ENCODE results near the gene FFAR2. TPM values are rescaled to one million over a fixed set of nuclear protein-coding genes. Genes with fewer than 3 reads are reported as not detected.

Gene FFAR2
- total and polyA plus RNA-seq, 4 donors, result 0.15 to 2.0 (median 1.2) TPM; not detected in 1

- DNase-seq, result no peak
Measured at GRCh38 chr19:35407619-35408018, 40.4 kb upstream of the FFAR2 start.

GRCh38 chr19:35408284-35409171 lies 39.5 kb upstream of the FFAR2 start:
- no peaks in the 10 kb centered on the region for H3K4me1 ChIP-seq (ENCODE audit: control insufficient read depth in 1 of 2, insufficient read depth in 2 of 2, low read length in 2 of 2)
- no peaks in the 10 kb centered on the region for H3K27me3 ChIP-seq (ENCODE audit: control insufficient read depth in 1 of 2, insufficient read depth in 2 of 2, low read length in 1 of 2)
- ATAC-seq (ENCODE audit: low FRiP score) (no peak), DNase-seq (no peak)
- no peak overlapping the region for H3K4me3 ChIP-seq (ENCODE audit: low read length in 2 of 2)
- H3K9me3 ChIP-seq (ENCODE audit: control insufficient read depth, low read length), result peaks cover 2% of the 10 kb centered on the region
- WGBS, 2 donors, result 84 to 87% methylated on average over 13 of the region's 13 CpGs
- no peak overlapping the region for H3K27ac ChIP-seq (ENCODE audit: low read depth in 1 of 2, low read length in 2 of 2)
- intact Hi-C loops (cut with DNase I), result no loop called here
- no peaks in the 10 kb centered on the region for H3K36me3 ChIP-seq (ENCODE audit: control insufficient read depth in 1 of 2, insufficient read depth in 2 of 2, low read length in 1 of 2)

More at GRCh38 chr19:35407619-35408018, 40.4 kb upstream of the FFAR2 start:
- no peaks in the 10 kb centered on the region for H3K36me3 ChIP-seq (ENCODE audit: control insufficient read depth in 1 of 2, insufficient read depth in 2 of 2, low read length in 1 of 2)
- H3K27me3 ChIP-seq (ENCODE audit: control insufficient read depth in 1 of 2, insufficient read depth in 2 of 2, low read length in 1 of 2), result no peaks in the 10 kb centered on the region
- intact Hi-C loops (cut with DNase I), result no loop called here
- no peak overlapping the region for H3K27ac ChIP-seq (ENCODE audit: low read depth in 1 of 2, low read length in 2 of 2)
- H3K4me1 ChIP-seq (ENCODE audit: control insufficient read depth in 1 of 2, insufficient read depth in 2 of 2, low read length in 2 of 2), result no peaks in the 10 kb centered on the region
- WGBS, 2 donors, result 68 to 72% methylated on average over 6 of the region's 6 CpGs
- peaks cover 2% of the 10 kb centered on the region for H3K9me3 ChIP-seq (ENCODE audit: control insufficient read depth, low read length)
- ATAC-seq (ENCODE audit: low FRiP score), result no peak
- H3K4me3 ChIP-seq (ENCODE audit: low read length in 2 of 2), result no peak overlapping the region

- ATAC-seq (ENCODE audit: low FRiP score) (no peak), DNase-seq (no peak)
Measured at GRCh38 chr19:35409191-35409590, 38.9 kb upstream of the FFAR2 start.

GRCh38 chr19:35410487-35410886 lies 37.6 kb upstream of the FFAR2 start:
- Histone ChIP-seq H3K4me3 (ENCODE audit: low read length in 2 of 2) (no peak overlapping the region), H3K36me3 (ENCODE audit: control insufficient read depth in 1 of 2, insufficient read depth in 2 of 2, low read length in 1 of 2) (no peaks in the 10 kb centered on the region), H3K9me3 (ENCODE audit: control insufficient read depth, low read length) (peaks cover 2% of the 10 kb centered on the region), H3K27me3 (ENCODE audit: control insufficient read depth in 1 of 2, insufficient read depth in 2 of 2, low read length in 1 of 2) (no peaks in the 10 kb centered on the region), H3K4me1 (ENCODE audit: control insufficient read depth in 1 of 2, insufficient read depth in 2 of 2, low read length in 2 of 2) (no peaks in the 10 kb centered on the region), H3K27ac (ENCODE audit: low read depth in 1 of 2, low read length in 2 of 2) (no peak overlapping the region)
- intact Hi-C loops (cut with DNase I), result no loop called here
- WGBS, 2 donors, result 71 to 72% methylated on average over 5 of the region's 5 CpGs
- ATAC-seq (ENCODE audit: low FRiP score), result no peak
- no peak for DNase-seq

More at GRCh38 chr19:35409191-35409590, 38.9 kb upstream of the FFAR2 start:
- 84 to 86% methylated on average over 5 of the region's 5 CpGs for WGBS, 2 donors
- Histone ChIP-seq H3K4me3 (ENCODE audit: low read length in 2 of 2) (no peak overlapping the region), H3K36me3 (ENCODE audit: control insufficient read depth in 1 of 2, insufficient read depth in 2 of 2, low read length in 1 of 2) (no peaks in the 10 kb centered on the region), H3K27ac (ENCODE audit: low read depth in 1 of 2, low read length in 2 of 2) (no peak overlapping the region), H3K27me3 (ENCODE audit: control insufficient read depth in 1 of 2, insufficient read depth in 2 of 2, low read length in 1 of 2) (no peaks in the 10 kb centered on the region), H3K4me1 (ENCODE audit: control insufficient read depth in 1 of 2, insufficient read depth in 2 of 2, low read length in 2 of 2) (no peaks in the 10 kb centered on the region), H3K9me3 (ENCODE audit: control insufficient read depth, low read length) (peaks cover 2% of the 10 kb centered on the region)
- intact Hi-C loops (cut with DNase I), result no loop called here

- no peaks in the 10 kb centered on the region for H3K9me3 ChIP-seq (ENCODE audit: control insufficient read depth, low read length)
- no peak overlapping the region for H3K27ac ChIP-seq (ENCODE audit: low read depth in 1 of 2, low read length in 2 of 2)
- no peaks in the 10 kb centered on the region for H3K4me1 ChIP-seq (ENCODE audit: control insufficient read depth in 1 of 2, insufficient read depth in 2 of 2, low read length in 2 of 2)
- DNase-seq (peak in 1 of 2 donors; percentile 20), ATAC-seq (ENCODE audit: low FRiP score) (no peak)
- intact Hi-C loops (cut with DNase I), result no loop called here
- H3K36me3 ChIP-seq (ENCODE audit: control insufficient read depth in 1 of 2, insufficient read depth in 2 of 2, low read length in 1 of 2), result no peaks in the 10 kb centered on the region
- H3K27me3 ChIP-seq (ENCODE audit: control insufficient read depth in 1 of 2, insufficient read depth in 2 of 2, low read length in 1 of 2), result no peaks in the 10 kb centered on the region
- no peak overlapping the region for H3K4me3 ChIP-seq (ENCODE audit: low read length in 2 of 2)
- 80 to 83% methylated on average over 3 of the region's 3 CpGs for WGBS, 2 donors
Measured at GRCh38 chr19:35414442-35414841, 33.6 kb upstream of the FFAR2 start.

GRCh38 chr19:35416331-35416730 lies 31.7 kb upstream of the FFAR2 start:
- Histone ChIP-seq H3K4me1 (ENCODE audit: control insufficient read depth in 1 of 2, insufficient read depth in 2 of 2, low read length in 2 of 2) (no peaks in the 10 kb centered on the region), H3K27me3 (ENCODE audit: control insufficient read depth in 1 of 2, insufficient read depth in 2 of 2, low read length in 1 of 2) (no peaks in the 10 kb centered on the region), H3K27ac (ENCODE audit: low read depth in 1 of 2, low read length in 2 of 2) (no peak overlapping the region), H3K9me3 (ENCODE audit: control insufficient read depth, low read length) (peaks cover 2% of the 10 kb centered on the region), H3K4me3 (ENCODE audit: low read length in 2 of 2) (no peak overlapping the region), H3K36me3 (ENCODE audit: control insufficient read depth in 1 of 2, insufficient read depth in 2 of 2, low read length in 1 of 2) (no peaks in the 10 kb centered on the region)
- DNase-seq (peak in 1 of 2 donors; percentile 54), ATAC-seq (ENCODE audit: low FRiP score) (no peak)
- intact Hi-C loops (cut with DNase I), result no loop called here
- WGBS, 2 donors, result 68 to 72% methylated on average over 7 of the region's 7 CpGs

- ATAC-seq (ENCODE audit: low FRiP score) (no peak), DNase-seq (peak in 1 of 2 donors; percentile 5)
- Histone ChIP-seq H3K4me1 (ENCODE audit: control insufficient read depth in 1 of 2, insufficient read depth in 2 of 2, low read length in 2 of 2) (no peaks in the 10 kb centered on the region), H3K9me3 (ENCODE audit: control insufficient read depth, low read length) (peaks cover 2% of the 10 kb centered on the region), H3K27ac (ENCODE audit: low read depth in 1 of 2, low read length in 2 of 2) (no peak overlapping the region), H3K4me3 (ENCODE audit: low read length in 2 of 2) (no peak overlapping the region), H3K27me3 (ENCODE audit: control insufficient read depth in 1 of 2, insufficient read depth in 2 of 2, low read length in 1 of 2) (no peaks in the 10 kb centered on the region), H3K36me3 (ENCODE audit: control insufficient read depth in 1 of 2, insufficient read depth in 2 of 2, low read length in 1 of 2) (no peaks in the 10 kb centered on the region)
- 80 to 92% methylated on average over 2 of the region's 2 CpGs for WGBS, 2 donors
- intact Hi-C loops (cut with DNase I), result no loop called here
Measured at GRCh38 chr19:35417278-35417677, 30.8 kb upstream of the FFAR2 start.

GRCh38 chr19:35417713-35418534 lies 30.1 kb upstream of the FFAR2 start:
- no peak overlapping the region for H3K27ac ChIP-seq (ENCODE audit: low read depth in 1 of 2, low read length in 2 of 2)
- no peaks in the 10 kb centered on the region for H3K36me3 ChIP-seq (ENCODE audit: control insufficient read depth in 1 of 2, insufficient read depth in 2 of 2, low read length in 1 of 2)
- no peak for ATAC-seq (ENCODE audit: low FRiP score)
- H3K9me3 ChIP-seq (ENCODE audit: control insufficient read depth, low read length), result peaks cover 2% of the 10 kb centered on the region
- WGBS, 2 donors, result 57 to 61% methylated on average over 7 of the region's 7 CpGs
- no peaks in the 10 kb centered on the region for H3K27me3 ChIP-seq (ENCODE audit: control insufficient read depth in 1 of 2, insufficient read depth in 2 of 2, low read length in 1 of 2)
- peak in 1 of 2 donors; percentile 9 for DNase-seq
- intact Hi-C loops (cut with DNase I), result no loop called here
- H3K4me3 ChIP-seq (ENCODE audit: low read length in 2 of 2), result no peak overlapping the region
- H3K4me1 ChIP-seq (ENCODE audit: control insufficient read depth in 1 of 2, insufficient read depth in 2 of 2, low read length in 2 of 2), result no peaks in the 10 kb centered on the region

Data from aorta (tissue), 5 donors.